H1 (cell line): Measurements from ENCODE around the gene TBCEL. TPM values are rescaled to one million over a fixed set of nuclear protein-coding genes. Genes with fewer than 3 reads are reported as not detected.

Experiments
- CTCF ChIA-PET: fragments of 300-600 bp; sonication (Branson Sonifier 250); formaldehyde crosslinking; loops from one replicate; lab custom pipeline; 2021; ENCODE audit not compliant: partially characterized antibody; lab: Charles Lee
- POLR2A ChIA-PET: fragments of 300-600 bp; sonication (Branson Sonifier 250); formaldehyde crosslinking; loops from one replicate; lab custom pipeline; 2021; ENCODE audit warnings: inconsistent platforms; ENCODE audit not compliant: partially characterized antibody; lab: Charles Lee
- DNase-seq, 2 experiments: peaks; one replicate each; pipeline versions ENCODE4 v3.0.0 to v3.0.0-alpha.2; 2010 to 2022; ENCODE audit warnings: low spot score in 2 of 2, low read depth in 1 of 2, mixed read lengths in 1 of 2
- FAIRE-seq: peaks from 2 replicates; lab custom pipeline; 2011; peaks lifted over from hg19 to GRCh38; lab: Jason Lieb, UNC
- H2AFZ ChIP-seq: 2 replicates; pipeline ENCODE4 v1.8.1; 2012; ENCODE audit warnings: low read length, inconsistent platforms
- H2AK5ac ChIP-seq: 2 replicates; pipeline ENCODE4 v1.6.1; 2013; ENCODE audit warnings: low read depth, low read length
- H2BK120ac ChIP-seq: replicated peaks from 2 replicates; pipeline ENCODE3; 2013; ENCODE audit warnings: low read depth, low read length, inconsistent platforms
- H2BK12ac ChIP-seq: 2 replicates; pipeline ENCODE4 v1.6.1; 2013; ENCODE audit warnings: low read depth, low read length
- H2BK15ac ChIP-seq: 2 replicates; pipeline ENCODE4 v1.6.1; 2013; ENCODE audit warnings: low read length
- H2BK20ac ChIP-seq: 2 replicates; pipeline ENCODE4 v1.6.1; 2013; ENCODE audit warnings: low read length
- H2BK5ac ChIP-seq: 2 replicates; pipeline ENCODE4 v1.6.1; 2013; ENCODE audit warnings: low read depth, low read length
- H3K14ac ChIP-seq: 2 replicates; pipeline ENCODE4 v1.6.1; 2013; ENCODE audit warnings: inconsistent platforms; ENCODE audit not compliant: insufficient read length
- H3K18ac ChIP-seq: 2 replicates; pipeline ENCODE4 v1.6.1; 2013; ENCODE audit warnings: low read length; ENCODE audit errors: extremely low read depth
- H3K23ac ChIP-seq: 2 replicates; pipeline ENCODE4 v1.6.1; 2013; ENCODE audit warnings: inconsistent platforms; ENCODE audit not compliant: insufficient read length
- H3K23me2 ChIP-seq: 2 replicates; pipeline ENCODE4 v1.6.1; 2013; ENCODE audit warnings: low read depth, low read length
- H3K27ac ChIP-seq: 2 replicates; pipeline ENCODE4 v1.6.1; 2011; ENCODE audit warnings: low read depth, low read length, inconsistent platforms
- H3K27me3 ChIP-seq, 4 experiments: replicated peaks in 1 of 4; 1 replicate in 1 of 4; 2 replicates in 3 of 4; pipeline versions ENCODE4 v1.6.1 to v1.8.1; 2011 to 2013; ENCODE audit warnings: low read length in 3 of 4, mild to moderate bottlenecking in 3 of 4, inconsistent platforms in 2 of 4, mixed read lengths in 2 of 4, moderate library complexity in 1 of 4; ENCODE audit not compliant: control insufficient read depth in 3 of 4, insufficient read depth in 3 of 4; ENCODE audit errors: extremely low read depth in 1 of 4
- H3K36me3 ChIP-seq, 4 experiments: 2 replicates each; pipeline versions ENCODE4 v1.6.1 to v1.8.1; 2011 to 2013; ENCODE audit warnings: mild to moderate bottlenecking in 4 of 4, low read length in 3 of 4, moderate library complexity in 2 of 4, control low read depth in 1 of 4, inconsistent platforms in 1 of 4; ENCODE audit not compliant: insufficient read depth in 4 of 4, control insufficient read depth in 2 of 4
- H3K4ac ChIP-seq: replicated peaks from 2 replicates; pipeline ENCODE3; 2013; ENCODE audit warnings: low read length, low read depth, mixed read lengths, inconsistent platforms; ENCODE audit not compliant: insufficient read length
- H3K4me1 ChIP-seq, 4 experiments: replicated peaks in 1 of 4; 1 replicate in 1 of 4; 2 replicates in 3 of 4; pipeline versions ENCODE4 v1.6.1 to v1.8.1; 2011 to 2013; ENCODE audit warnings: low read length in 3 of 4, inconsistent platforms in 2 of 4, mixed read lengths in 1 of 4; ENCODE audit not compliant: insufficient read depth in 4 of 4, control insufficient read depth in 3 of 4
- H3K4me2 ChIP-seq, 2 experiments: 2 replicates each; pipeline versions ENCODE4 v1.6.1 to v1.8.1; 2011 to 2013; ENCODE audit warnings: low read depth in 2 of 2, low read length in 2 of 2, control low read depth in 1 of 2, inconsistent platforms in 1 of 2, mild to moderate bottlenecking in 1 of 2; ENCODE audit not compliant: insufficient read depth in 1 of 2
- H3K4me3 ChIP-seq, 4 experiments: fragments of 200-600, 300-600 bp in 1 of 4; sonication (generic), shearing (Covaris generic), sonication (Bioruptor Twin) in 1 of 4; 2 replicates each; pipeline versions ENCODE4 v1.5.1 to v1.8.1; 2011 to 2016; ENCODE audit warnings: low read length in 4 of 4, low read depth in 3 of 4, control low read depth in 2 of 4, inconsistent platforms in 2 of 4, mild to moderate bottlenecking in 2 of 4, mixed read lengths in 1 of 4, moderate library complexity in 1 of 4; ENCODE audit not compliant: insufficient read depth in 2 of 4; ENCODE audit errors: extremely low read depth in 1 of 4
- H3K56ac ChIP-seq: replicated peaks from 2 replicates; pipeline ENCODE3; 2013; ENCODE audit warnings: low read depth, mild to moderate bottlenecking, mixed read lengths, low read length, inconsistent platforms; ENCODE audit not compliant: insufficient read length
- H3K79me1 ChIP-seq: 2 replicates; pipeline ENCODE4 v1.6.1; 2013; ENCODE audit warnings: low read depth, low read length, control low read depth
- H3K79me2 ChIP-seq, 2 experiments: 2 replicates each; pipeline versions ENCODE4 v1.6.1 to v1.8.1; 2012 to 2013; ENCODE audit warnings: low read length in 2 of 2, mild to moderate bottlenecking in 2 of 2, inconsistent platforms in 1 of 2; ENCODE audit not compliant: insufficient read depth in 2 of 2, control insufficient read depth in 1 of 2
- H3K9ac ChIP-seq, 4 experiments: replicated peaks in 1 of 4; 1 replicate in 1 of 4; 2 replicates in 3 of 4; pipeline versions ENCODE4 v1.6.1 to v1.8.1; 2011 to 2013; ENCODE audit warnings: low read depth in 3 of 4, low read length in 3 of 4, control low read depth in 2 of 4, mild to moderate bottlenecking in 2 of 4, moderate library complexity in 2 of 4, inconsistent platforms in 1 of 4; ENCODE audit errors: extremely low read depth in 1 of 4
- H3K9me3 ChIP-seq, 2 experiments: 2 replicates each; pipeline versions ENCODE4 v1.6.1 to v1.8.1; 2012 to 2013; ENCODE audit warnings: mild to moderate bottlenecking in 2 of 2, moderate library complexity in 2 of 2, control low read depth in 1 of 2, inconsistent platforms in 1 of 2, low read depth in 1 of 2, low read length in 1 of 2, mixed read lengths in 1 of 2; ENCODE audit not compliant: insufficient read depth in 2 of 2
- H4K20me1 ChIP-seq, 2 experiments: replicated peaks in 1 of 2; 2 replicates each; pipeline versions ENCODE3 to v1.8.1; 2011 to 2013; ENCODE audit warnings: inconsistent platforms in 2 of 2, low read length in 2 of 2, mild to moderate bottlenecking in 1 of 2; ENCODE audit not compliant: insufficient read depth in 2 of 2, control insufficient read depth in 1 of 2
- H4K5ac ChIP-seq: 2 replicates; pipeline ENCODE4 v1.6.1; 2013; ENCODE audit warnings: low read length, low read depth, mixed read lengths, inconsistent platforms; ENCODE audit not compliant: insufficient read length
- H4K8ac ChIP-seq: 2 replicates; pipeline ENCODE4 v1.8.0; 2013; ENCODE audit warnings: mild to moderate bottlenecking, moderate library complexity, low read length, inconsistent platforms; ENCODE audit not compliant: insufficient read depth; ENCODE audit errors: extremely low read depth
- H4K91ac ChIP-seq: replicated peaks from 2 replicates; pipeline ENCODE3; 2013; ENCODE audit warnings: low read length, mixed read lengths, inconsistent platforms; ENCODE audit not compliant: insufficient read length
- ASH2L ChIP-seq: fragments of 200-600, 300-600 bp; sonication (generic); IDR thresholded peaks from one replicate; pipeline ENCODE4 v1.7.1; 2017; ENCODE audit warnings: low read length
- BACH1 ChIP-seq: IDR thresholded peaks from 2 replicates; pipeline ENCODE4 v1.6.1; 2012; ENCODE audit warnings: low read length, improper control_type of control experiment
- BCL11A ChIP-seq, 2 experiments: IDR thresholded peaks; one replicate each; pipeline ENCODE4 v1.6.1; 2011; ENCODE audit warnings: low read depth in 2 of 2, low read length in 2 of 2, mild to moderate bottlenecking in 2 of 2
- CHD1 ChIP-seq: IDR thresholded peaks from 2 replicates; pipeline ENCODE4 v1.6.1; 2012; ENCODE audit warnings: low read depth, low read length, improper control_type of control experiment
- EGR1 ChIP-seq: IDR thresholded peaks from 2 replicates; pipeline ENCODE4 v1.6.1; 2011; ENCODE audit warnings: low read depth, low read length, borderline replicate concordance
- JUN ChIP-seq: IDR thresholded peaks from 2 replicates; pipeline ENCODE4 v1.6.1; 2011; ENCODE audit warnings: low read depth, mild to moderate bottlenecking, improper control_type of control experiment, low read length
- KDM1A ChIP-seq: fragments of 200-600, 300-600 bp; sonication (generic); IDR thresholded peaks from 2 replicates; pipeline ENCODE4 v1.7.1; 2016; ENCODE audit warnings: mild to moderate bottlenecking, low read length, borderline replicate concordance
- MAFK ChIP-seq: IDR thresholded peaks from 2 replicates; pipeline ENCODE4 v1.6.1; 2012; ENCODE audit warnings: low read depth, mild to moderate bottlenecking, improper control_type of control experiment, low read length
- RBBP5 ChIP-seq: IDR thresholded peaks from 2 replicates; pipeline ENCODE4 v1.7.1; 2012; ENCODE audit warnings: low read depth, mild to moderate bottlenecking, inconsistent platforms, low read length, moderate library complexity, borderline replicate concordance
- SIRT6 ChIP-seq: IDR thresholded peaks from one replicate; pipeline ENCODE4 v1.7.1; 2012; ENCODE audit warnings: low read length, inconsistent platforms
- TAF1 ChIP-seq: IDR thresholded peaks from 2 replicates; pipeline ENCODE4 v1.6.1; 2011; ENCODE audit warnings: mild to moderate bottlenecking, low read depth, low read length
- TCF12 ChIP-seq: IDR thresholded peaks from 2 replicates; pipeline ENCODE4 v1.6.1; 2011; ENCODE audit warnings: low read depth, mild to moderate bottlenecking, low read length
- YY1 ChIP-seq: IDR thresholded peaks from 2 replicates; pipeline ENCODE4 v1.6.1; 2011; ENCODE audit warnings: low read depth, mild to moderate bottlenecking, low read length
- WGBS, 2 experiments: shearing (Covaris generic) in 1 of 2; methylation state at CpG; one replicate each; pipeline versions ENCODE4 v1.1.6 to v1.1.7; 2013 to 2015; ENCODE audit warnings: low lambda C conversion rate in 2 of 2, mixed read lengths in 2 of 2, inconsistent platforms in 1 of 2, low coverage in 1 of 2, missing lambda C conversion rate in 1 of 2; ENCODE audit not compliant: insufficient replicate concordance in 2 of 2, insufficient coverage in 1 of 2, insufficient read length in 1 of 2; ENCODE audit errors: extremely low coverage in 1 of 2, missing lambda C conversion rate in 1 of 2; 5-methylcytosine and 5-hydroxymethylcytosine counted together
- polyA plus RNA-seq, 7 experiments: library from polyadenylated mRNA; depleted of rRNA in 3 of 7; stranded (reverse) in 5 of 7; unstranded in 2 of 7; fragments of >200 nt in 5 of 7; fragments of 200-250 nt in 2 of 7; gene quantifications; 1 replicate in 5 of 7; 2 replicates in 1 of 7; 4 replicates in 1 of 7; pipeline versions ENCODE4 v1.2.1 to v1.2.3, GENCODE V29; 2011 to 2013; ENCODE audit warnings: missing spikeins in 2 of 7, mixed read lengths in 2 of 7
- total RNA-seq: library from RNA; stranded (reverse); fragmentation: NEBNext Ultra II Directional; extraction: Animal tissue kit (Norgen Biotek cat#: 25700); gene quantifications from 2 replicates; pipeline ENCODE4 v1.2.1, GENCODE V29; 2021
- TF ChIP-seq, protein P1 (sequence below): IDR thresholded peaks from 2 replicates; pipeline ENCODE4 v1.6.1; 2012; ENCODE audit warnings: inconsistent platforms

TBCEL gene
- total and polyA plus RNA-seq, 2 of the 8 experiments (the other 6 are each of a cell fraction or from before 2014, with no cell fraction given), result 3.9 to 16.0 TPM

DNA sequence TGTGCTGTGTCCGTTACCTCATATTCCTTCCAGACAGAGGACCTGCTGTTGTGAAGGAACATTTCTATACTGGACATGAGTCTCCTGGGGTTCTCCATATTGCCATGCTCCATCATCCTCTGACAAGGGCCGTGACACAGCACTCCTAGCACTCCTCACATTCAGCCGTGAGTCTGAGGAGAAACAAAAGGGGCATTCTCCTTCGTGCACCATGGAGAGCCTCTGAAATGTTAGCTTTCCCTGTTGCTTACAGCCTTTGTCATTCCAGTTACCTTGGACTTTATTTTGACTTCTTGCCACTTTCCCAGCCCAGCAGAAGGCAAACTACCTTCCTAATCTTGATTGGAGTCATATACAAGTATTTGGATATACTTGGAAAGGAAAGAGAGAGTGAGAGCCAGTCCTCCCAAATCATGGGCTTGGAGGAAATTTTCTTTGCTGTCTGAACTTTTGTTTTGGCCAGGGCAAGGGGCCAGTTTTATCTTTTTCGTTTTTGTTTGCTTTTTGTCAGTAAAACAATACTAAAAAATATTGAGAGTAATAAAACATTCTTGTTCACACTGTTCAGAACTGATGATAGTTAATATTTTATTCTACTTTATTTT is 48.0 kb downstream of the TBCEL start:
- Histone ChIP-seq H4K20me1 (no peaks in the 10 kb centered on the region), H2AFZ (no peak overlapping the region), H4K91ac (no peak overlapping the region), H3K23ac (no peak overlapping the region), H2BK120ac (peak overlapping the region; percentile 28), H3K18ac (no peak overlapping the region), H2BK15ac (no peak overlapping the region), H3K4ac (no peak overlapping the region), H2BK20ac (no peak overlapping the region), H3K23me2 (no peaks in the 10 kb centered on the region), H4K5ac (peak overlapping the region; percentile 68), H4K8ac (no peak overlapping the region), H3K9ac (no peak overlapping the region), H3K56ac (no peak overlapping the region), H3K14ac (no peak overlapping the region), H3K36me3 (peaks cover 0 to 7% (median 2%) of the 10 kb centered on the region in 4 experiments; a peak in 4 of 8 replicates), H3K79me1 (no peaks in the 10 kb centered on the region), H2BK12ac (no peak overlapping the region), H2AK5ac (no peak overlapping the region), H3K4me1 (peaks cover 0 to 4% (median 3%) of the 10 kb centered on the region in 4 experiments; a peak in 3 of 7 replicates), H3K4me3 (no peak overlapping the region), H3K4me2 (peak overlapping the region in 1 of 2 experiments; percentile 35; a peak in 3 of 4 replicates), H3K79me2 (no peaks in the 10 kb centered on the region), H3K9me3 (no peaks in the 10 kb centered on the region), H3K27ac (peak overlapping the region; percentile 66; the same call in 1 of the 2 replicates), H2BK5ac (no peak overlapping the region), H3K27me3 (no peaks in the 10 kb centered on the region)
- ChIA-PET CTCF (interaction anchor here (0.8 kb wide), 1 partner anchor 11 kb away, joined by 3 read pairs; no protein-coding TSS in a partner anchor), POLR2A (no interaction called here)
- FAIRE-seq (peak; percentile 93), DNase-seq (peak in 1 of 2 experiments; percentile 7)
- WGBS, 2 experiments, result 45% methylated on average over 5 of the region's 5 CpGs; no CpG with 5 or more reads in 1 of the 2 experiments
- TF ChIP-seq CHD1, result no peak
- TF ChIP-seq BACH1, result peak; percentile 82
- no peak for TF ChIP-seq KDM1A
- no peak for TF ChIP-seq TCF12
- no peak for TF ChIP-seq BCL11A (IDR thresholded peaks at IDR 0.05; ENCODE audit: low read depth in 2 of 2, low read length in 2 of 2)
- TF ChIP-seq JUN, result no peak
- no peak for TF ChIP-seq EGR1
- peak; percentile 41; the same call in 1 of the 2 replicates for TF ChIP-seq YY1
- TF ChIP-seq, protein P1, sequence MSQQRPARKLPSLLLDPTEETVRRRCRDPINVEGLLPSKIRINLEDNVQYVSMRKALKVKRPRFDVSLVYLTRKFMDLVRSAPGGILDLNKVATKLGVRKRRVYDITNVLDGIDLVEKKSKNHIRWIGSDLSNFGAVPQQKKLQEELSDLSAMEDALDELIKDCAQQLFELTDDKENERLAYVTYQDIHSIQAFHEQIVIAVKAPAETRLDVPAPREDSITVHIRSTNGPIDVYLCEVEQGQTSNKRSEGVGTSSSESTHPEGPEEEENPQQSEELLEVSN, result no peak
- peak; percentile 74 for TF ChIP-seq MAFK
- TF ChIP-seq SIRT6, result no peak
- no peak for TF ChIP-seq ASH2L
- no peak for TF ChIP-seq RBBP5
- TF ChIP-seq TAF1, result no peak
